Sciatic nerve (tissue), 2 donors: ENCODE results near the gene PNKD. TPM values are rescaled to one million over a fixed set of nuclear protein-coding genes. Genes with fewer than 3 reads are reported as not detected.
A peak's percentile ranks its signal among the peaks of the same experiment; 100 is the strongest.

Experiments used
- ATAC-seq: fragments of 200-7000 bp; cut with Tn5 transposase; one replicate; pipeline ENCODE4 v1.9.1; 2020; ENCODE audit warnings: mild to moderate bottlenecking, moderate library complexity
- DNase-seq: peaks from one replicate; pipeline ENCODE4 v3.0.0-alpha.2; 2020; ENCODE audit warnings: low spot score
- intact Hi-C: fragments of 100-400 bp; cut with DNase I; formaldehyde crosslinking; loops from one replicate; pipeline ENCODE4 v1.14.2; 2022
- total RNA-seq: library from RNA; stranded (reverse); fragmentation: NEBNext Ultra II Directional; extraction: Animal tissue kit (Norgen Biotek cat#: 25700); gene quantifications from one replicate; pipeline ENCODE4 v1.2.1, GENCODE V29; 2021
- donor health status: DM: no; HTN: no; CAD: no.
- donor health status: DM: no; HTN: no; CAD: no.

Gene PNKD
- total RNA-seq, 1 donor from 2014 or later = 56.3 TPM

DNA sequence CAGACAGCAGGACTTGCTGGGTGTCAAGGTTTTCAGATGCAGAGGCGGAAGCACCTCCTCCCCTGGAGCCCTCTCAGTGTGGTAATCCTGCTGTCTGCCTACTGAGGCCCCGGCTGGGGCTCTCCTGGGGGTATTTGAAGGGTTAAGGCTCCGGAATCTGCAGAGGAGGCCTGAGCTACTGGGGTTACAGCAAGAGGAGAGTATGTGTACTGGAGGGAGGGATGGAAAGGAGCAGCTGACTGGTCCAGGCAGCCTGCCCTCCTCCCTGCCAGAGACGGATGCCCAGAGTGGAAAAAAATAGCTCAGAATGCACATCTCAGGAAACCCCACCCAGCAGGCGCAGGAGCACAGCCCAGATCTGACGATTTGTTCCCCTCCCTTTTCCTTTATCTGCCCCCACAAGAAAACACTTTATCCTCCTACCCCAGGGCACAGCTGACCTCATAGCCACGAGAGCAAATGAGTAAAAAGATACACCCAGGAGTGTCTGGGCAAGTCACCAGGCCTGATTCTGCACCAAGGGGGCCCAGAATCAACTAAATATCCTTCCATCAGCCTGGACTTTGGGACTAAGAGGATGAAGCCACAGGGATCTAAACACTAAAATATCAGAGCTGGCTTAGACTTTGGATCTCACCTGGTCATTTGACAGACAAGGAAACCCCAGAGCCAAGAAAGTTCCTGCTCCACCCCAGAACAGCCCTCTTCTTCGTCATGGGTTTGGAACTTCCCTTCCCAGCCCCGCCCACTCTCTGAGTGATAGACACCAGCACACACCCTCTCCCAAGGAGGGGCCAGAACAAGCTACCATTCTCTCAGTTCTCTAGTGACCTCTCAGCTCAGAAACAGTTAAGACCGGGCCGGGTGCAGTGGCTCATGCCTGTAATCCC is 16.5 kb downstream of the PNKD start:
- ATAC-seq (peak; percentile 90), DNase-seq (peak; percentile 93)
- intact Hi-C loops = no loop called here

GRCh38 chr2:218289639-218290315 is 19.5 kb downstream of the PNKD start:
- ATAC-seq = peak; percentile 8
- DNase-seq = no peak
- intact Hi-C loops = no loop called here

DNA sequence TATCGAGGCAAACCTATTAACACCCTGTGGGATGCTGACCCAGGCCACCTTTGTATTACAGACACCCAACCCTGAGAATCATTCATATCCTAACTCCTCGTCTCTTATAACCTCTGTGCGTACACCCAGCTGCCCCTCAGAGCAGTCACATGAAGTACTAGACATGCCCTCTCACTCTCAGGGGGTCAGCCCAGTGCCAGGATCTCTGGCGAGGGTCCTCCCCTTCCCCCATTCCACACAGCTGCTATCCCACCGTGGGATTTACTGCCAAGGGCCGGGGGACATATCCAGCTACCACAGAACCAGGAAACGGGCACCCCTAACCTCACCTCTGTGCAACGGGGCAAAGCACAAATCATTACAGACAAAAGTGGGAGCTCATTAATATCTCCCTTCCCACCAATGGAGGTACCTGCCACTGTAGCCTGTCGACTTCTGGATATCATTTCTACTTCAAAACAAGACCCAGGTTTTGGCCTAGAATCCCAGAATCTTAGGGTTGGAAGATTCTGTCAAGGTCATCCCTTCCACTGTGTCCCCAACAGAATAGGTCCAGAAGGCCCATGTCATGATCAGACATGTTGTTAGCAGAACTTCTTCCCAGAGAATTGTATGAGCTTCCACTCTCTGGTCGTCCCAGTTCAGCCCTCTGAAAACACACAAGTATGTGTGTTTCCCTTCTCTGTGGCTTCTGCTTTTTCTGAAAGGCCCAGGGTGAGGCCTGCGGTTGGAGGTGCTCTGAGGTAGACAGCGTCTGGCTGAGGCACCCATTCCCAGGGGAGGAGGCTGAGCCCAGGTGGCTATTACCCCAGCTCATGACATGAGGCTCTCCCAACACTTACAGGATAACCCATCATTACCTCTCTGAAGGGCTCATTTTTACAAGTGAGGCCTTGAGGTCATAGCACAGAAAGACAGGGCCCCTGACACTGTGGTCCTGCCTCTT is 20.3 kb downstream of the PNKD start:
- intact Hi-C loops = no loop called here

GRCh38 chr2:218291318-218292047 is 21.2 kb downstream of the PNKD start:
- no peak for DNase-seq
- intact Hi-C loops = no loop called here
- ATAC-seq = peak; percentile 9

More for the DNA sequence above, 20.3 kb downstream of the PNKD start:
- no peak for ATAC-seq
- DNase-seq = no peak

DNA sequence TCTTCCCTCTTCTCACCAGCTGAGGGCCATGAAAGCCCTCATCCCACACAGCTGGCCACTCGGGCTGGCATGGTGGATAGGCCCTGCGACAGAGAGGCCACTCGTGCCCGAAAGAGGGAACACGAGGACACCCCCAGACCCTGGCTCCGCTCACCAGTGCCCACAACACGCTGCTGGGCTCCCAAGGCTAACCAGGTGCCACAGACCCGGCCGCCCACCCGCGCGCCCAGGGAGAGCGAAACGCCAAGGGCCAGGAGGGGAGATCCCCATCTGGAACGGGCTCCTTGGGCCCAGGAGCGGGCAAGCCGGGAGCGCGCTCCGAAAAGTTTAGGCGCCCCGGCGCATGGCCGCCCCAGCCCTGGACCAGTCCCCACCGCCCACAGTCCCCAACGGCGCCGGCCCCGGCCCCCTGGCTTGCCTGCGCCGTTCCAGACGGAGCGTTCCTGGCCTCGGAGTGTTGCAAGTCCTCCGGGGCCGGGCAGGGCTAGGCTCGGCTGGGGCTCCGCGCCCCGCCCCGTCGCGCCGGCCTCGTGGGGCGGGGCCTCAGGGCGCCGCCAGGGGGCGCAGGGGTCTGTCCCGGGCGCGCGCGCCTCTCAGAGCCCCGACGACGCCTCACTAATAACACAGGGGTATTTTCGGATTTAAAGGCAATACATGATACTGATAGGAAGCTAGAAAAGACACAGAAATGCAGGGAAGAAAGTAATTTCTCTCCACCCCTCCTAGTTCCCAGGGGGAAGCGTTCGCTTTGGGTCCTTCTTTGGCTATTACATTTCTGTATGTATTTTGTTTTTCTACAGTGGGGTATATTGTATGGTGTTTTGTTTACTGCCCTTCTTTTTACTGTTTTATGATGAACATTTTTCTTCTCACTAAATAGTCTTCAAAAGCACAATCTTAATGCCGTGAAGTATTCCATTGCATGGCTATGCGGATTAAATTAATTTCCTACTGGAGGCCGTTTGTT is 22.0 kb downstream of the PNKD start, which contains the start of gene TMBIM1:
Gene TMBIM1 (minus strand): TSS at position 456 of the 967 bp plus-strand sequence. CDS start 10,362 bp downstream, outside the sequence.
- ATAC-seq = peak; percentile 88
- DNase-seq = peak; percentile 88
- intact Hi-C loops = no loop called here

DNA sequence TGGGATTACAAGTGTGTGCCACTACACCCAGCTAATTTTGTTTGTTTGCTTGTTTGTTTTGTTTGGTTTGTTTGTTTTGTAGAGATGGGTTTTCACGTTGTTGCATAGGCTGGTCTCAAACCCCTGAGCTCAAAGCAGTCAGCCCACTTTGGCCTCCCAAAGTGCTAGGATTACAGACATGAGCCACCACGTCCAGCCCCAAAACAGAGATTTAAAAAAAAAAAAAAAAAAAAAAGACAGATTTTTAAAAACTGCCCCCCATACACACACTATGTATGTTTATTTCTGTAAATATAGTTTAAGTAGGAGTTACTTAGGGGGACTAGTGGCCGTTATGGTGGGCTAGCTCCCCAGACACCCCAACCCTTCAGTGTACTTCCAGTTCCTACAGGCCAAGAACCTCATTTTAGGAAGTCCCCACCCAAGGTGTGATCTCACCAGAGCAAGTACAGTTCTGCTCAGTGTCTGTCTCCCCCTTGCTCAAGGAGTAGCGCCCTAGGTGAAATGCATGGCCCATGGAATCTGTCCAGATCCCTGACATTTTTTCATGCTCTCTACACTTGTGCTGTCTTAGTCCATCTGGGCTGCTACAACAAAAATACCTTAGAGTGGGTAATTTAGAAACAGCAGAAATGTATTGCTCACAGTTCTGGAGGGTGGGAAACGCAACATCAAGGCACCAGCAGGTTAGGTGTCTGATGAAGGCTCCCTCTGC is 23.6 kb downstream of the PNKD start:
- DNase-seq (no peak), ATAC-seq (no peak)
- intact Hi-C loops = no loop called here

- DNase-seq = no peak
- intact Hi-C loops = no loop called here
- ATAC-seq = no peak
These were observed 24.2 kb downstream of the PNKD start for GRCh38 chr2:218294430-218295022.

DNA sequence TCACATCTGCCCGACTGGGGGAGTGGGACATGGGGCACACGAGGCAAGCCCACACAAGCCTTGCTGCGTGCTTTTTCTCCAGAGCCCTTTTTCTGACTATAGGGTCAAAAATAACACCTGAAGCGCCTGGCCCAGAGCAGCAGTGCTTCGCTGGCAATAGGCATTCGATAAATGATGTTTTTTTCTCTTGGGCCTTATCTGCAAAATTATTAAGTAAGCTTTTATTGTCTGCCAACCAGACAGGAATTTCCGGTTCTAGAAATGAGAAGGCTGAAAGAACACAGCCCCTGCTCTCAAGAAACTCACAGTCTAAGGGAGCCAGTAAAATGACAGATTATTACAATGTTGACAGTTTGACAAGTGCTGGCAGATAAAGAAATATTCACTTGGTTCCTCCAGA is 24.7 kb downstream of the PNKD start:
- ATAC-seq (no peak), DNase-seq (no peak)
- intact Hi-C loops = no loop called here

DNA sequence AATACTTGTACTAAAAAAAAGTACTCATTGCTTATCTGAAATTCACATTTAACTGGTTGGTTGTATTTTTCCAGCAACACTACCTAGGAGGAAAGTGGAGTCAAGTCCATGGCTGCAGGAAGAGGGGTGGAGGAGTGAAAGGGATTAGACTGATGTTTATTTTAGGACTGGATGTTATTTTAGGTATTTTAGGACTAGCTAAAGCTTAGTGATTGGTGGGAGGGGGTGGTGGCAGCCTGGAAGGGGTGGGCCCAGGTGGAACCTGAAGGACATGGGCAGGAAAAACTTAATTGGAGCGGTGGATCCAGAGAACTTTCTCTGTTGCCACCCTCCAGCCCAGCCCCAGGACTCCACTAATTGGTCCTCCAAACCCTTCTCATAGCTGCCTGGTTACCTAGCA is 25.9 kb downstream of the PNKD start:
- DNase-seq (no peak), ATAC-seq (no peak)
- intact Hi-C loops = no loop called here

DNA sequence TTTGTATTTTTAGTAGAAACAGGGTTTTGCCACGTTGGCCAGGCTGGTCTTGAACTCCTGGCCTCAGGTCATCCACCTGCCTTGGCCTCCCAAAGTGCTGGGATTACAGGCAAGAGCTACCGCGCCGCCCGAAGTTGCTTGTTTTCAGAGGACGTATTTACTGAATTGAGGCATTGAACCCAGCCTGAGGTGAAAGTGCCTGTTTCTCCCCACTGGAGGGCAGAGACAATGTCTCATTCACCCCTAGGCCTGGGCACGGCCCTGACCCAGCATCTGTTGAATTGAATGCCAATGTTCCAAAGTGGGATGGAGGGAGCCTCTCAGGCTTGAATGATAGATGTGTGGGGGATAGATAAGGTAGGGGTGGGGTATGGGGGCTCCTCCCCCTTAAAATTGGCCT is 26.5 kb downstream of the PNKD start:
- no peak for DNase-seq
- ATAC-seq = no peak
- intact Hi-C loops = no loop called here

- intact Hi-C loops = no loop called here
These were observed 28.1 kb downstream of the PNKD start for GRCh38 chr2:218298314-218298875.

GRCh38 chr2:218300141-218300540 is 29.8 kb downstream of the PNKD start:
- DNase-seq (no peak), ATAC-seq (no peak)

More at GRCh38 chr2:218298314-218298875, 28.1 kb downstream of the PNKD start:
- ATAC-seq = no peak
- DNase-seq = no peak

GRCh38 chr2:218301176-218301819 is 31.0 kb downstream of the PNKD start:
- ATAC-seq (peak; percentile 83), DNase-seq (peak; percentile 92)

More at GRCh38 chr2:218300141-218300540, 29.8 kb downstream of the PNKD start:
- intact Hi-C loops = loop anchor here (10.0 kb wide), 1 partner anchor 165 kb away; no protein-coding TSS in a partner anchor

DNA sequence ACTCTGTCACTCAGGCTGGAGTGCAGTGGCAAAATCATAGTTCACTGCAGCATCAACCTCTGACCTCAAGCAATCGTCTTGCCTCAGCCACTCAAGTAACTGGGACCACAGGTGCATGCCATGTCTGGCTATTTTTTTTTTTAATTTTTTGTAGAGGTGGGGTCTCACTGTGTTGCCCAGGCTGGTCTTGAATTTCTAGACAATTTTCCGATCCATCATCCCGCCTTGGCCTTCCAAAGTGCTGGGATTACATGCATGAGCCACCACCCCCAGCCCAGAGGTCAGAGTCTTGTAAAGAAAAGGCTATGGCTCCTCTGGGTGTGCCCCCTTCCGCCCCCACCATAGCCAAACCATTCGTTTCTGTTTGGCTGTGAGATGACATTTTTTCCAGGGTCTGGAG is 35.1 kb downstream of the PNKD start:
- no peak for DNase-seq
- intact Hi-C loops = loop anchor here (5.0 to 10.0 kb wide), 2 partner anchors 87 to 159 kb away; no protein-coding TSS in a partner anchor
- ATAC-seq = no peak

More at GRCh38 chr2:218301176-218301819, 31.0 kb downstream of the PNKD start:
- intact Hi-C loops = loop anchor here (10.0 kb wide), 1 partner anchor 164 kb away; no protein-coding TSS in a partner anchor
